ENCODE results near the gene UGT1A8.

The UGT1A8 gene

DNA sequence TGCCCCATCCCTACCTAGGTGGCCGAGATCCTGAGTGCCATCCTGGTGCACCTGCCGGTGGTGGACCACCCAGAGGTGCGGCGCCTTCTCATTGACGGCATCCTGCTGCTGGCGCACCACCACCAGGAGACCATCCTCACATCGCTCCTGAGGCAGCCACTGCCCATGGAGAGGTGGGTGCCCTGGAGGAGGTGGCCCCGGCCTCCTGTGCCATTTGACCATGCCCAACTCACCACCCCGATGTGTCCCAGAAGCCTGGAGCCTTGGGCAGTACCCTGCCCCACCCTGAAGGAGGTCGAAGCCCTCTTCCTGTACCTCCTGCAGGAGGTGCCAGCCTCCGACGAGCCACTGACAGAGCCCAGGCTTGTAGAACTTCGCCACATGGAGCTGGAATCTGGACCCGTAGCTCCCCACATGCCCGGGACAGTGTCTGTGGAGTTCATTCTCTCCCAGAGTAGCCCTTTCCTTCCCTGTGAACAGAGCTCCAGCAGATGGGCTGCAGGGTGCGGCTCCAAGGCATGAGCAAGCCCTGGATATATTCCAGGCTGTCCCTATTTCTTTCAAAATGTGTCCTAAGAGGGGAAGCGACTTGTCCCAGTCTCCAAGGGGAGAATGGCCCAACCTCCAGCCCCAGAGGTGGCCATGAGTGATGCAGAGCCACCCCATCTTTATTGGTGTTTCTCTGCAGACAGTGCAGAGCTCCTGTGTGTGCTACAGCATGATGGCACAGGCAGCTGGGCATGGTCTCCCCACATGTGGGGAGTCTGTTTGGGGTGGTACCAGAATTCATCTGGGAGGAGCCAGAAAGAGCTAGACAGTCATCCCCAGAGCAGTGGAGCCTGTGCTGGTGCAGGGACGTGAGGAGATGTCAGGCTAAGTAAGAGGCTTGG is 202.7 kb downstream of the UGT1A8 start:
- DNase-seq (ENCODE audit: low read depth): no peak

DNA sequence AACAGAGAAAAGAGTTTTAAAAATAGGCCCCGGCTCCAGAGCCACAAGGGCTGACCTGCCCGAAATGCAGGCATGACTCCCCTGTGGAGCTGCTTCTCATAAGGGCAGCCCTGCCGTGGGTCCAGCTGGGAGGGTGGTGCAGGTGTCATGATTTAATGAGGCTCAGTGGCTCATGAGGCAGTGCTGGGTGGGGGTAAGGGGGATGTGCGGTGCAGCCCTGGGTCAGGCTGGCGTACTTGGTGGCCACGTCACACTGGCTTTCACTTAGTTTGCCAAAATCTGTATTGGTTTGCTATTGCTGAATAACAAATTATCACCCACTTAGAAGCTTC is 203.3 kb downstream of the UGT1A8 start:
- DNase-seq (ENCODE audit: low read depth): no peak

GRCh38 chr2:233821196-233821595 is 203.8 kb downstream of the UGT1A8 start:
- DNase-seq (ENCODE audit: low read depth): no peak

DNA sequence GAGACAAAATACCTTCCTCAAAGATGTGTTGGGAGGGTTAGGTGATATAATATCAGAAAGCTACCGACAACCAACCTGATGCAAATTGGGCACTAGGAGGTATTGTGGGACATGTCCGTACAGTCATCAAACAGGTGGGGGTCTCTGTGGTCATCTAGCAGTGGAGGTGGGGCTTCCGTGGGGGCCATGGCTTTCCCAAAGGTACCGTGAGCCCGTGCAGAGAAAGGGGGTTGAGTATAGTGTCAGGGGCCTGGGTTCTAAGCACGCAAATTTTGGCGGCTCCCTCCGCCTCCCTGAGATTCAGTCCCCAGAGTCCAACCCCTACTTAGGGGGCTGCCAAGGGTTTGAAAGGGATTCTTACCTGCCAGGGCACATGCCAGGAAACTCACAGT is 204.3 kb downstream of the UGT1A8 start:
- DNase-seq (ENCODE audit: low read depth): no peak

DNA sequence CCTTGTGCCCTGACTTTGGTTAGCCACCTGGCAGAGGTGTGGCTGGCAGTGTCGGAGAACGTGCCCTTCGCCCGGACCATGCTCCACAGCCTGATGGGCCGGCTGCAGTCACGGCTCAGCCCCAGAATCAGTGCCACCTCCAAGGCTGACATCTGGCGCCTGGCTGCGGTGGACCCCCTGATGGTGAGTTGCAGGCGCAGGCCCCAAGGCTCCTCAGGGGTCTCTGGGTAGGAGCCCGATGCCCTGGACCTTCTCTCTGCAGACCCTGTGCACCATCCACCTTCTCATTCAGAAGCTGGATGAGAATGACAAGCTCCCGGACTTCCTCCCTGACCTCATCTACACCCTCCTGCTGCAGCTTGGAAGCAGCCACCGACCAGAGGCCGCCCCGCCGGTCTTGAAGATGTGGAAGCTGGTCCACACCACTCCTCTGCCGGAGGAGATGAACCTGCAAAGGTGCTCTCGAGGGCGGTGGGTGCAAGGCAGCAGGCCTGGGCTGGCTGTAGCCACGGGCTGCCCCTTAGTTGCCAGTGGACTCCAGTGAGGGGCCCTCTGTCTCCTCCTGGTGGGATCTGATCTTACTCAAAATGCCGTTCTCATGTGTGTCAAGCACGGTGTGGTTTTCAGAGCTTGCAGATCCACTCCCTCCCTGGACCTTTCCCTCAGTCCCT is 204.8 kb downstream of the UGT1A8 start:
- DNase-seq (ENCODE audit: low read depth): no peak
